Ovary (tissue), 9 donors: Measurements from ENCODE around the gene AUH. TPM values are rescaled to one million over a fixed set of nuclear protein-coding genes. Genes with fewer than 3 reads are reported as not detected.

Source experiments
- DNase-seq, 5 donors: peaks; one replicate each; pipeline ENCODE4 v3.0.0-alpha.2; 2019 to 2020
- H3K27ac ChIP-seq, 2 donors: fragments of 200-600 bp; one replicate each; pipeline versions ENCODE4 v1.5.1 to v1.8.0; 2019 to 2022
- H3K27me3 ChIP-seq: fragments of 200-600 bp; one replicate; pipeline ENCODE4 v1.8.0; 2022
- H3K36me3 ChIP-seq: fragments of 200-600 bp; sonication (generic); one replicate; pipeline ENCODE4 v1.5.1; 2019
- H3K4me1 ChIP-seq: one replicate; pipeline ENCODE4 v1.8.1; 2013; ENCODE audit warnings: mild to moderate bottlenecking, moderate library complexity; ENCODE audit not compliant: insufficient read depth
- H3K4me3 ChIP-seq: fragments of 200-600 bp; sonication (generic); one replicate; pipeline ENCODE4 v1.5.1; 2017
- H3K9me3 ChIP-seq, 2 donors: fragments of 200-600 bp in 1 of 2; sonication (generic) in 1 of 2; one replicate each; pipeline versions ENCODE4 v1.5.1 to v1.8.1; 2013 to 2019; ENCODE audit warnings: mild to moderate bottlenecking in 1 of 2, moderate library complexity in 1 of 2
- EP300 ChIP-seq: sonication (generic); formaldehyde crosslinking; IDR thresholded peaks from one replicate; pipeline ENCODE4 v1.6.1; 2017; ENCODE audit warnings: antibody characterized with exemption
- POLR2A ChIP-seq: fragments of 450-650 bp; IDR thresholded peaks from one replicate; pipeline ENCODE4 v1.6.1; 2017; ENCODE audit warnings: antibody characterized with exemption, mild to moderate bottlenecking, moderate library complexity
- WGBS, 3 donors: extraction: QIAGEN DNeasy Blood & Tissue Kit in 1 of 3; methylation state at CpG; one replicate each; pipeline versions ENCODE4 v1.1.5 to v1.1.7; 2013 to 2017; 5-methylcytosine and 5-hydroxymethylcytosine counted together
- intact Hi-C, 4 donors: fragments of 100-400 bp; cut with DNase I; formaldehyde crosslinking; loops; one replicate each; pipeline versions ENCODE4 v1.11.0 to v1.15.1; 2022 to 2023
- polyA plus RNA-seq, 2 donors: library from polyadenylated mRNA; stranded (reverse); fragments of 200-250 nt in 1 of 2; fragments of 350-450 nt in 1 of 2; fragmentation: Illumina TruSeq in 1 of 2; extraction: RNeasy Lipid Tissue Mini Kit (QIAGEN cat#74804) in 1 of 2; gene quantifications; one replicate each; pipeline ENCODE4 v1.2.3, GENCODE V29; 2013 to 2014
- total RNA-seq, 7 donors: library from RNA; depleted of rRNA in 2 of 7; stranded (reverse); fragments of >200 nt in 2 of 7; fragmentation: NEBNext Ultra II Directional in 3 of 7; extraction: Animal tissue kit (Norgen Biotek cat#: 25700) in 3 of 7; gene quantifications; one replicate each; pipeline versions ENCODE4 v1.1.0 to v1.2.4, GENCODE V29; 2016 to 2023
- TF ChIP-seq, protein P1 (sequence below), 3 donors: fragments of 450-650 bp in 2 of 3; fragments of 200-600 bp in 1 of 3; IDR thresholded peaks; one replicate each; pipeline versions ENCODE4 v1.5.1 to v1.8.0; 2016 to 2022; ENCODE audit warnings: antibody characterized with exemption in 3 of 3, mild to moderate bottlenecking in 1 of 3
- donor health status: DM: no; HTN: no; CAD: no; lungs with moderate emphysema.
- donor health status: DM: no; HTN: no; CAD: no.
- donor health status: Bipolar disorder and iron deficiency.
- donor health status: DM: yes; HTN: yes; CAD: no.
- donor health status: DM: no; HTN: no; CAD: no.
- donor health status: DM: yes; HTN: yes; CAD: no.

Gene AUH
- total and polyA plus RNA-seq, 9 donors: 12.0 to 48.5 (median 18.6) TPM

DNA sequence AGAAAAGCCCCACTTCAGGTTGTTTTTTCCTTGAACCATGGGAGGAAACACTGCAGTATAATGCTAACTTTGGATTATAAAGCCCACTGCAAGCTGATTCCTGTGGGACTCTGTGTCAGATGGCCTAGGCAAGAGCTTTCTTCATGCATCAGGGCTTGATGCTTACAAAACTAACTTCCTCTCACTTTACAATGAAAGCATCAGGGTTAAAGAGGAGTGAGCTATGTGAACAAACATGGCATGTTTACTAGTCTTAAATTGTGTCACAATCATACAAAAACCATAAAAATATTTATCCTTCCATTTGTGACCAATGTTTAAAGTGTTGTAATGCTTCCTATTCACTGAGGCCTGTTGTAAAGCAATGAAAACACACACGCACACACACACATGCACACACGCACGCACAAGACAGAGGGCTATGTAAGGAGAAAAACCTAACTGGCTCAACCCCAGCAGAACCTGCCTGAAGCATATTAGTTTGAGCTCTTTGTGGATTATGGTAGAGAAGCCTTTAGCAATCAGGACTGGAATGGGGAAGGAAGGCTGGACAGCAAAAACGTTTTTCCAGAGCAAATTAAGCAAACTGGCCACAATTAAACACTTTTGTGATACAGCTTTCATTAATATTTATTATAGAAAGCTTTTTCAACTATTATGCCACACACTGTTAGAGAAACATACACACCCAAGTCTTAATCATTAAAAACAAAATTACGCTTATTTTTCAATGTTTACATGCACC is 122.2 kb downstream of the AUH start:
- Histone ChIP-seq H3K9me3 (no peaks in the 10 kb centered on the region), H3K27ac (no peak overlapping the region), H3K36me3 (no peaks in the 10 kb centered on the region), H3K4me3 (no peak overlapping the region), H3K4me1 (no peaks in the 10 kb centered on the region), H3K27me3 (no peaks in the 10 kb centered on the region)
- 80 to 84% (median 83%) methylated on average over 5 of the region's 5 CpGs for WGBS, 3 donors
- no peak for TF ChIP-seq EP300
- TF ChIP-seq POLR2A: no peak
- TF ChIP-seq, protein P1, sequence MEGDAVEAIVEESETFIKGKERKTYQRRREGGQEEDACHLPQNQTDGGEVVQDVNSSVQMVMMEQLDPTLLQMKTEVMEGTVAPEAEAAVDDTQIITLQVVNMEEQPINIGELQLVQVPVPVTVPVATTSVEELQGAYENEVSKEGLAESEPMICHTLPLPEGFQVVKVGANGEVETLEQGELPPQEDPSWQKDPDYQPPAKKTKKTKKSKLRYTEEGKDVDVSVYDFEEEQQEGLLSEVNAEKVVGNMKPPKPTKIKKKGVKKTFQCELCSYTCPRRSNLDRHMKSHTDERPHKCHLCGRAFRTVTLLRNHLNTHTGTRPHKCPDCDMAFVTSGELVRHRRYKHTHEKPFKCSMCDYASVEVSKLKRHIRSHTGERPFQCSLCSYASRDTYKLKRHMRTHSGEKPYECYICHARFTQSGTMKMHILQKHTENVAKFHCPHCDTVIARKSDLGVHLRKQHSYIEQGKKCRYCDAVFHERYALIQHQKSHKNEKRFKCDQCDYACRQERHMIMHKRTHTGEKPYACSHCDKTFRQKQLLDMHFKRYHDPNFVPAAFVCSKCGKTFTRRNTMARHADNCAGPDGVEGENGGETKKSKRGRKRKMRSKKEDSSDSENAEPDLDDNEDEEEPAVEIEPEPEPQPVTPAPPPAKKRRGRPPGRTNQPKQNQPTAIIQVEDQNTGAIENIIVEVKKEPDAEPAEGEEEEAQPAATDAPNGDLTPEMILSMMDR (IDR thresholded peaks at IDR 0.05): no peak
- DNase-seq: no peak
- intact Hi-C loops: no loop called here

DNA sequence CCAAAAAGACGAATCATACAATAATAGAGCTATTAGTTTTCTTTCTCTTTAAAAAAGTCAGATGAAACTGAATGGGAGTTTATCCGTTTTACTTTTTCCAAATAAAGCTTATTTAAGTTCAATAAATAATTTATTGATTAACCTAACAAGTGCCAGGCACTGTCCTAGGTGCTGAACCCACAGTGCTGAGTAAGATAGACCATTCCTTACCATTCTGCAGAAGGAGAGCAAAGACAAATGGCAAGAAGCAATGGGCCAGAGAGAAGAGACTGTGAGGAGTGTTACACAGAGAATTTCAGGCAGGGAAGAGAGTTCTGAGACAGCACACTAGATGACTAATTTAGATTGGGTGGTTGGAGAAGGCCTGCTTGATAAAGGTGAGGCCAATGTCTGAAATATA is 127.2 kb downstream of the AUH start:
- H3K36me3 ChIP-seq: no peaks in the 10 kb centered on the region
- intact Hi-C loops: no loop called here

DNA sequence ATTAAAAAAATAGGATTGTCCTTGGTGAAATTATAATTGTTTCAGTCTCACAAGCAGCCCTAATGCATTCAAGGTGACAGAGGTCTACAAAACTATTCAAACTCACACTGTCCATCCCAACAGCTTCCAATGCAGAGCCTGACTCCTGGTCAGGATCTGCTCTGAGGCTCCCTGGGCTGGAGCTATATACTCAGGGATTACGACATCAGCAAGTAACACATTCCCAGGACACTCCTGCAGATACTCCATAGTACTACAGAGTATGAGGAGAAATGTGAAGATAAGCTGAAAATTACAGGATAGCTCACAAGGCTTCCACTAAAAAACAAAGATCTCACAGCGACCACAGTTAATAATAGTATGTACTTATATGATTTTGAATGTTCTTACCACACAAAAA is 130.1 kb downstream of the AUH start:
- no peak overlapping the region for H3K27ac ChIP-seq
- H3K27me3 ChIP-seq: no peaks in the 10 kb centered on the region
- no peaks in the 10 kb centered on the region for H3K36me3 ChIP-seq
- TF ChIP-seq EP300: no peak
- TF ChIP-seq POLR2A: no peak
- TF ChIP-seq, protein P1 (IDR thresholded peaks at IDR 0.05): no peak
- H3K4me3 ChIP-seq: no peak overlapping the region
- DNase-seq: no peak
- 96 to 100% (median 100%) methylated on average over 2 of the region's 2 CpGs for WGBS, 3 donors
- intact Hi-C loops: no loop called here
- no peaks in the 10 kb centered on the region for H3K4me1 ChIP-seq
- H3K9me3 ChIP-seq: no peaks in the 10 kb centered on the region

More for the DNA sequence above, 127.2 kb downstream of the AUH start:
- Histone ChIP-seq H3K9me3 (no peaks in the 10 kb centered on the region), H3K4me3 (no peak overlapping the region), H3K4me1 (no peaks in the 10 kb centered on the region), H3K27me3 (no peaks in the 10 kb centered on the region), H3K27ac (no peak overlapping the region)
- TF ChIP-seq EP300: no peak
- TF ChIP-seq, protein P1 (IDR thresholded peaks at IDR 0.05): no peak
- TF ChIP-seq POLR2A: no peak
- no peak for DNase-seq
- 83 to 89% (median 86%) methylated on average over 2 of the region's 2 CpGs for WGBS, 3 donors

DNA sequence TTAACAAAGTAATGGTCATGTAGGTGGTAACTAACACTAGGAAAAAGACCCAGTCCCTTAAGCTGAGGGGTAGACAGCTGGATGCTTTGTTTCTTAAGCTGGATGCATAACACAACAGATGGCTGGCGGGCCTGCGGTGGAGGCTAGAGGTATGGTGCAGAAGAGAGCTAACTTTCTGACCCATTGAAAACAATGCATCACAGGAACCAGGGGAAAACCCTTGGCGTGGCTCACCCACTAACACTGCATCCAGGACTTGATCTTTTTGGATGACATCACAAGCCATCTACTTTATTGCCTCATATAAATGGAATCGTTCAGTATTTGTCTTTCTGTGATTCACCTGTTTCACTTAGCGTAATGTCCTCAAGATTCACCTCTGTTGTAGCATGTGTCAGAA is 138.7 kb downstream of the AUH start:
- no peaks in the 10 kb centered on the region for H3K27me3 ChIP-seq
- no peaks in the 10 kb centered on the region for H3K4me1 ChIP-seq
- no peak overlapping the region for H3K4me3 ChIP-seq
- DNase-seq: no peak
- H3K27ac ChIP-seq: no peak overlapping the region
- H3K36me3 ChIP-seq: no peaks in the 10 kb centered on the region
- 95 to 99% (median 97%) methylated on average over 5 of the region's 5 CpGs for WGBS, 3 donors
- intact Hi-C loops: no loop called here
- no peaks in the 10 kb centered on the region for H3K9me3 ChIP-seq
- no peak for TF ChIP-seq POLR2A
- no peak for TF ChIP-seq EP300
- TF ChIP-seq, protein P1 (IDR thresholded peaks at IDR 0.05): no peak
